ENCODE measurements around the gene FBL.

DNA sequence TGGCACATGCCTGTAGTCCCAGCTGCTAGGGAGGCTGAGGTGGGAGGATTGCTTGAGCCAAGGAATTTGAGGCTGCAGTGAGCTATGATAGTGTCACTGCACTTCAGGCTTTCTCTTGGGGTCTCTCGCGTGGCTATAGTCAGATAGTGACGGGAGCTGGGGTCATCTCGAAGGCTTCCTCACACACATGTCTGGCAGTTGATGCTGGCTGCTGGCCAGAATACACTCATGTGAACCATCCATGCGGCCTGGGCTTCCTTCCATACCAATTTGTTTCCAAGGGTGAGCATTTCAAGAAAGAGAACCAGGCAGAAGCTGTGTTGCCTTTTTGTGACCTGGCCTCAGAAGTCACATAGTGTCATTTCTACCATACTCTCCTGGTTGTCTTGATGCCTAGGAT, 41.1 kb downstream of the FBL start:
- TF ChIP-seq SREBF2 (IDR thresholded peaks at IDR 0.05) (no peak), ESRRA (IDR thresholded peaks at IDR 0.05; ENCODE audit: borderline replicate concordance, low read length) (no peak)

Measured in A549 (cell line).